Testis (tissue), 3 donors: ENCODE results near the gene ZSCAN10. TPM values are rescaled to one million over a fixed set of nuclear protein-coding genes. Genes with fewer than 3 reads are reported as not detected.
"Not testable (repeated sequence)": the region's sequence is repeated elsewhere in the genome, so short reads cannot be mapped to it uniquely, and the experiment has no call there.

Source experiments
- DNase-seq: peaks from one replicate; pipeline ENCODE4 v3.0.0-alpha.2; 2019
- H3K27ac ChIP-seq, 2 donors: fragments of 200-600 bp; sonication (generic); one replicate each; pipeline ENCODE4 v1.5.1; 2019
- H3K27me3 ChIP-seq: fragments of 200-600 bp; sonication (generic); one replicate; pipeline ENCODE4 v1.5.1; 2019
- H3K36me3 ChIP-seq: fragments of 200-600 bp; sonication (generic); one replicate; pipeline ENCODE4 v1.5.1; 2017; ENCODE audit warnings: low read depth; ENCODE audit errors: missing control alignments
- H3K4me1 ChIP-seq: fragments of 200-600 bp; sonication (generic); one replicate; pipeline ENCODE4 v1.5.1; 2019
- H3K4me3 ChIP-seq, 2 donors: fragments of 200-600 bp; sonication (generic); one replicate each; pipeline ENCODE4 v1.5.1; 2017 to 2019
- H3K9me3 ChIP-seq: fragments of 200-600 bp; sonication (generic); one replicate; pipeline ENCODE4 v1.5.1; 2017
- CTCF ChIP-seq, 3 experiments: fragments of 450-650 bp in 2 of 3; fragments of 200-600 bp in 1 of 3; sonication (generic) in 1 of 3; IDR thresholded peaks; one replicate each; pipeline ENCODE4 v1.5.1; 2016 to 2019; ENCODE audit warnings: antibody characterized with exemption in 3 of 3, mild to moderate bottlenecking in 2 of 3, moderate library complexity in 1 of 3
- POLR2A ChIP-seq: fragments of 450-650 bp; IDR thresholded peaks from one replicate; pipeline ENCODE4 v1.6.1; 2017; ENCODE audit warnings: antibody characterized with exemption, mild to moderate bottlenecking, moderate library complexity
- WGBS, 2 donors: methylation state at CpG; one replicate each; pipeline ENCODE4 v1.1.5; 2018; 5-methylcytosine and 5-hydroxymethylcytosine counted together
- intact Hi-C: fragments of 100-400 bp; cut with DNase I; formaldehyde crosslinking; loops from one replicate; pipeline ENCODE4 v1.15.1; 2023; ENCODE audit warnings: low total_unique reads
- polyA plus RNA-seq: library from polyadenylated mRNA; stranded (reverse); fragments of 350-450 nt; fragmentation: Illumina TruSeq; extraction: RNeasy Lipid Tissue Mini Kit (QIAGEN cat#74804); gene quantifications from one replicate; pipeline ENCODE4 v1.2.3, GENCODE V29; 2014; ENCODE audit warnings: low read depth, low replicate concordance; ENCODE audit not compliant: insufficient read depth
- total RNA-seq, 2 donors: library from RNA; depleted of rRNA; stranded (reverse); fragments of >200 nt; gene quantifications; one replicate each; pipeline ENCODE4 v1.2.3, GENCODE V29; 2016

ZSCAN10 gene
- total and polyA plus RNA-seq, 3 donors from 2014 or later = 0.79 to 0.93 (median 0.91) TPM

- Histone ChIP-seq H3K4me1 (no peaks in the 10 kb centered on the region), H3K36me3 (no peaks in the 10 kb centered on the region), H3K9me3 (no peaks in the 10 kb centered on the region), H3K27me3 (no peaks in the 10 kb centered on the region), H3K27ac (no peak overlapping the region), H3K4me3 (peak overlapping the region in 1 of 2 donors; percentile 13)
- 74 to 87% methylated on average over 31 to 68 of the region's 69 CpGs for WGBS, 2 donors
- DNase-seq = no peak
- intact Hi-C loops = no loop called here
- no peak for TF ChIP-seq CTCF (IDR thresholded peaks at IDR 0.05)
- TF ChIP-seq POLR2A = no peak
These were observed 41.7 kb upstream of the ZSCAN10 start for GRCh38 chr16:3140603-3141427.

DNA sequence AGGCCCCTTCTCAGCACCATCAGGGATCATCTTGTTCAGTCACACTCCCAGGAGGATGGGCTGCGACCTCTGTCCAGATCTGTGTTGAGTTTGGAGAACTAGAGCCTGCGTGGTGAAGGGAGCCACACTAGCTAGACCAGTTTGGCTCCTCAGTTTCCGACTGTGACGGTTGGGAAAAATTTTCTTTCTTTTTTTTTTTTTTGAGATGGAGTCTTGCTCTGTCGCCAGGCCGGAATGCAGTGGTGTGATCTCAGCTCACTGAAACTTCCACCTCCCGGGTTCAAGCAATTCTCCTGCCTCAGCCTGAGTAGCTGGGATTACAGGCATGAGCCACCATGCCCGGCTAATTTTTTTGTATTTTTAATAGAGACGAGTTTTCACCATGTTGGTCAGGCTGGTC is 40.5 kb upstream of the ZSCAN10 start:
- H3K27ac ChIP-seq, H3K27me3 ChIP-seq, H3K36me3 ChIP-seq, DNase-seq, H3K9me3 ChIP-seq, H3K4me3 ChIP-seq, H3K4me1 ChIP-seq, intact Hi-C loops: not testable (repeated sequence)
- WGBS, 2 donors = 84 to 93% methylated on average over 9 of the region's 9 CpGs

DNA sequence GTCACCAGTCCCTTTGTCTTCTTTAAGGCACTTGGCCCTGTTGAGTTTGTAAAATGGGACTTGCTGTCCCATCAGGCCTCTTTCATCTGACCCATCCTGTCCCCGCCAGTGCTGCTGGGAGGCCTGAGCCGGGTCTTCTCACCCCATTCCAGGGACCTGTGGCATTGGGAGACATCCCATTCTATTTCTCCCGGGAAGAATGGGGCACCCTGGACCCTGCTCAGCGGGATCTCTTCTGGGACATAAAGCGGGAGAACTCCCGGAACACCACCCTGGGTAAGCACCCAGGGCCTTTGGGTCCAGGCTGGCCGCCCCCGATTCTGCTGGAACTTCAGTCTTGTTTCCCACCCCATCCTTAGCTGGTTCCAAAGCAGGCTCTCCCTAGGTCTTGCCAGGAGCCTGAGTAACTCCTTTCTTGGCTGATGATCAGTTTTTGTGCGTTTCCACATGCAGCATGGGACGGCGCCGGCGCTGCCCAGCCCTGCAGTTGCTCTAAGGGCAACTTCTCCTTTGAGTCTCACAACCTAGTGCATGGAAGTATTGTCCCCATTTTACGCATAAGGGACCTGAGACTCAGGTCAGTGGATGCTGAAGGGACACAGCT is 39.8 kb upstream of the ZSCAN10 start:
- TF ChIP-seq CTCF (IDR thresholded peaks at IDR 0.05) (no peak), POLR2A (no peak)
- H3K9me3 ChIP-seq = no peaks in the 10 kb centered on the region
- H3K27me3 ChIP-seq = no peaks in the 10 kb centered on the region
- 90 to 100% methylated on average over 6 to 14 of the region's 14 CpGs for WGBS, 2 donors
- H3K4me1 ChIP-seq = peaks cover under 1% of the 10 kb centered on the region
- intact Hi-C loops = no loop called here
- H3K36me3 ChIP-seq = no peaks in the 10 kb centered on the region
- H3K27ac ChIP-seq = no peak overlapping the region
- no peak overlapping the region for H3K4me3 ChIP-seq
- no peak for DNase-seq

DNA sequence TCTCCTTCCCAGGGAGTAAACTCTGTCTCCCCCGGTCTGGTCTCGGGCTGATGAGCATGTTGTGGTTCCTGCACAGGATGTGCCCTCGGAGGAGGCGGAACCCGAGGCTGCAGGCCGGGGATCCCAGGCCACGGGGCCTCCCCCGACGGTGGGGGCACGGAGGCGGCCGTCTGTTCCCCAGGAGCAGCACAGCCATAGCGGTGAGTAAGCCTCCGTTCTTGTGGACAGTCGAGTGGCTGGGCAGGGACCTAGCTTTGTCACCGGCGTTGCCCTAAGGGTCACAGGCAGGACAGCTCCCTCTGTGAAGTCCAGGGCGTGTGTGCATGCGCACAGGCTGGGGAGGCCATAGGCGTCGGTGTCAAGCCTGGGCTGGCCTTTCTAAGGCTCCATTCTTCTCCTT is 39.2 kb upstream of the ZSCAN10 start:
- H3K27ac ChIP-seq = no peak overlapping the region
- H3K27me3 ChIP-seq = no peaks in the 10 kb centered on the region
- TF ChIP-seq CTCF (IDR thresholded peaks at IDR 0.05) = no peak
- TF ChIP-seq POLR2A = no peak
- no peak for DNase-seq
- H3K9me3 ChIP-seq = no peaks in the 10 kb centered on the region
- H3K36me3 ChIP-seq = no peaks in the 10 kb centered on the region
- peaks cover 3% of the 10 kb centered on the region for H3K4me1 ChIP-seq
- 88 to 100% methylated on average over 3 to 21 of the region's 21 CpGs for WGBS, 2 donors
- intact Hi-C loops = no loop called here
- no peak overlapping the region for H3K4me3 ChIP-seq

DNA sequence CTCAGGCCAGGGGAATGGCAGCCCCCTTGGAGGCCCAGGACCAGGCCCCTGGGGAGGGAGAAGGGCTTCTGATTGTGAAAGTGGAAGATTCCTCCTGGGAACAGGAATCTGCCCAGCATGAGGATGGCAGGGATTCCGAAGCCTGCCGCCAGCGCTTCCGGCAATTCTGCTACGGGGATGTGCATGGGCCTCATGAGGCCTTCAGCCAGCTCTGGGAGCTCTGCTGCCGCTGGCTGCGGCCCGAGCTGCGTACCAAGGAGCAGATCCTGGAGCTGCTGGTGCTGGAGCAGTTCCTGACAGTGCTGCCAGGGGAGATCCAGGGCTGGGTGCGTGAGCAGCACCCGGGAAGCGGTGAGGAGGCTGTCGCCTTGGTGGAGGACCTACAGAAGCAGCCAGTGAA is 38.2 kb upstream of the ZSCAN10 start:
- TF ChIP-seq CTCF (IDR thresholded peaks at IDR 0.05) (no peak), POLR2A (no peak)
- Histone ChIP-seq H3K27me3 (no peaks in the 10 kb centered on the region), H3K27ac (no peak overlapping the region), H3K36me3 (no peaks in the 10 kb centered on the region), H3K4me1 (peaks cover 3% of the 10 kb centered on the region), H3K4me3 (no peak overlapping the region), H3K9me3 (no peaks in the 10 kb centered on the region)
- no peak for DNase-seq
- intact Hi-C loops = no loop called here
- 95% methylated on average over 13 of the region's 13 CpGs; no CpG with 5 or more reads in 1 of the 2 donors for WGBS, 2 donors
